B cell (primary cell): Measurements from ENCODE around the gene SCGB1C2.

Experiments used
- CTCF ChIP-seq: fragments of 200-600 bp; IDR thresholded peaks from one replicate; pipeline ENCODE4 v1.8.0; 2022; ENCODE audit warnings: antibody characterized with exemption, mild to moderate bottlenecking
- EZH2 ChIP-seq: IDR thresholded peaks from 2 replicates; pipeline ENCODE4 v1.6.1; 2012; ENCODE audit warnings: borderline replicate concordance, low read depth, mild to moderate bottlenecking, moderate library complexity, low read length; ENCODE audit not compliant: insufficient read depth, poor library complexity, severe bottlenecking

DNA sequence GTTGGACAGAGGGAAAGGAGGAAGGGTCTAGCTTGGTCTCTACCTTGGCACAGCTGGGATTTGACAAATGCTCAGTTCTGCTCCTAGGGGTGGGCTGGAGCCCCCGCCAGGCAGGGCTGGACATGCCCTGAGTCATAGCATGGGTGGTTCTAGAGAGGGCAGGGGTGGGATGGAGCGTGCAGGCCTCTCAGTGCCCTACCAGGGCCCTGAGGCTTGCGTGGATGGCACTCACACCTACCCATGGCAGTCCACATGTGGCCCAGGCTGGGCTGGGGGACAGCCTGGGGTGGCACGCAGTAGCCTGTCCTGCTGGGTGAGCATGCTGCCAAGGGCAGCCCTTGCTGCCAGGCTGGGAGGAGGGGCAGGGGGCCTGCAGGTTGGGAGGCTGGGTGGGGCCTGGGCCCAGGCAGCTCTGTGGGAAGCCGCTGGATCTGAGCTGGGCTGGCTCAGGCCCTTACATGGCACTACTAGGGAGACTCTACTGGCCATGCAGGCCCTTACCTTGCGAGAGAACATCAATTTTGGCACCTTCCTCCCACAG, 32.8 kb downstream of the SCGB1C2 start:
- TF ChIP-seq CTCF (no peak), EZH2 (no peak)
